Neutrophil (primary cell): ENCODE data around the gene GPR180.

Source experiments
- H3K27ac ChIP-seq: fragments of 200-600 bp; sonication (generic); 2 replicates; pipeline ENCODE4 v1.5.1; 2016; ENCODE audit warnings: mild to moderate bottlenecking, moderate library complexity
- H3K27me3 ChIP-seq: fragments of 200-600 bp; sonication (generic); 2 replicates; pipeline ENCODE4 v1.6.0; 2016; ENCODE audit warnings: mild to moderate bottlenecking
- H3K36me3 ChIP-seq: fragments of 200-600 bp; sonication (generic); 2 replicates; pipeline ENCODE4 v1.5.1; 2017
- H3K4me1 ChIP-seq, 2 experiments: fragments of 200-600 bp in 1 of 2; sonication (generic) in 1 of 2; 1 replicate in 1 of 2; 2 replicates in 1 of 2; pipeline versions ENCODE4 v1.5.1 to v1.6.1; 2013 to 2016; ENCODE audit warnings: low read depth in 1 of 2, low read length in 1 of 2, mild to moderate bottlenecking in 1 of 2, moderate library complexity in 1 of 2; ENCODE audit not compliant: control insufficient read depth in 1 of 2, insufficient read depth in 1 of 2
- H3K4me3 ChIP-seq, 2 experiments: fragments of 200-600 bp in 1 of 2; sonication (generic) in 1 of 2; 1 replicate in 1 of 2; 2 replicates in 1 of 2; pipeline ENCODE4 v1.5.1; 2013 to 2016; ENCODE audit warnings: low read depth in 1 of 2, low read length in 1 of 2, mild to moderate bottlenecking in 1 of 2, moderate library complexity in 1 of 2
- H3K9me3 ChIP-seq: fragments of 200-600 bp; sonication (generic); 2 replicates; pipeline ENCODE4 v1.5.1; 2016
- CTCF ChIP-seq: fragments of 200-600 bp; sonication (generic); IDR thresholded peaks from 2 replicates; pipeline ENCODE4 v1.5.1; 2016; ENCODE audit warnings: antibody characterized with exemption

GPR180 gene

GRCh38 chr13:94617389-94618000 is 15.8 kb downstream of the GPR180 start:
- TF ChIP-seq CTCF = no peak
- H3K4me1 ChIP-seq = peaks cover 0 to 3% of the 10 kb centered on the region in 2 experiments
- H3K27ac ChIP-seq = no peak overlapping the region
- no peaks in the 10 kb centered on the region for H3K9me3 ChIP-seq
- no peaks in the 10 kb centered on the region for H3K36me3 ChIP-seq
- no peaks in the 10 kb centered on the region for H3K27me3 ChIP-seq
- H3K4me3 ChIP-seq = no peak overlapping the region

GRCh38 chr13:94620286-94620896 is 18.7 kb downstream of the GPR180 start:
- no peak overlapping the region for H3K4me3 ChIP-seq
- H3K27ac ChIP-seq = no peak overlapping the region
- H3K4me1 ChIP-seq = peaks cover 0 to 6% of the 10 kb centered on the region in 2 experiments
- no peak for TF ChIP-seq CTCF
- H3K9me3 ChIP-seq = no peaks in the 10 kb centered on the region
- no peaks in the 10 kb centered on the region for H3K36me3 ChIP-seq
- no peaks in the 10 kb centered on the region for H3K27me3 ChIP-seq

DNA sequence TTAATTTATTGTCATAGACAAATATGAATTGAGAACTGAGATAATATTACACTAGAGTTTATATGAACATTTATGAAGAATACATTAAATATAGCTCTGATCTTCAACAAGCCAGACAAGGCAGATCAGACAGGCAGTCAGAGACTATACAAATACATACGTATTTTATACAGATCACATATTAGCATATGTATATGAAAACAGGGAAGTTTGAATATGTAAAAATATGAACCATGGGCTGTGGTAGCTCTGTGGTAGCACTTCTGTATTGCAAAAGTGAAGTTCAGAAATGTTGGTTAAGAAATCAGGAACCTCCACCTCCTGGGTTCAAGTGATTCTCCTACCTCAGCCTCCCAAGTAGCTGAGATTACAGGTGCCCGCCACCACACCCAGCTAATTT is 20.7 kb downstream of the GPR180 start:
- no peaks in the 10 kb centered on the region for H3K9me3 ChIP-seq
- no peaks in the 10 kb centered on the region for H3K36me3 ChIP-seq
- no peaks in the 10 kb centered on the region for H3K27me3 ChIP-seq
- peaks cover 0 to 6% of the 10 kb centered on the region in 2 experiments for H3K4me1 ChIP-seq
- no peak for TF ChIP-seq CTCF
- H3K27ac ChIP-seq = no peak overlapping the region
- H3K4me3 ChIP-seq = no peak overlapping the region

- Histone ChIP-seq H3K4me1 (peaks cover 0 to 6% of the 10 kb centered on the region in 2 experiments), H3K9me3 (no peaks in the 10 kb centered on the region), H3K4me3 (no peak overlapping the region), H3K27ac (no peak overlapping the region), H3K36me3 (no peaks in the 10 kb centered on the region), H3K27me3 (no peaks in the 10 kb centered on the region)
- no peak for TF ChIP-seq CTCF
Measured at GRCh38 chr13:94623316-94623715, 21.7 kb downstream of the GPR180 start.

DNA sequence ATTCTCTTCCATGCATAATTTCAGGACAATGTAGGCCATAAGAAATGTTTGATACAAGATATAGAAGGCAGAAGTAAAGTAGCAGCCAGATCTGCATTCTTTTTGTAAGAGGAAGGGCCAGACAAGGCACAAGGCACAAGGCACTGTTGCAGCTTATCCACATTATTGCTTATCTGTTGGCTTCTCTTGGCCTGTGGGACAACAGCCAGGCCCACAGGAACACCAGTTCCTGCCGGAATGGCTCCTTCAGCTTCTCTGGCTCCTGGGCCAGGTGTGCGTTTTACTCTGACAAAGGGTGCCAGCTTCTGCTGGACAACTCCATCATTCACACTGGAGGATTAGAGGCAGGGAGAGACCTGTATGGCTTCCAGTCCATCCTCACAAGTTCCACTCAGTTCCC is 29.2 kb downstream of the GPR180 start:
- Histone ChIP-seq H3K9me3 (no peaks in the 10 kb centered on the region), H3K4me3 (no peak overlapping the region), H3K27me3 (no peaks in the 10 kb centered on the region), H3K4me1 (no peaks in the 10 kb centered on the region), H3K36me3 (no peaks in the 10 kb centered on the region), H3K27ac (no peak overlapping the region)
- TF ChIP-seq CTCF = no peak
